Bronchial epithelial cell (primary cell): Measurements from ENCODE around the gene PIP5K1C. TPM values are rescaled to one million over a fixed set of nuclear protein-coding genes. Genes with fewer than 3 reads are reported as not detected.

Experiments used
- DNase-seq: peaks from one replicate; pipeline ENCODE4 v3.0.0-alpha.2; 2010; ENCODE audit warnings: low read depth
- FAIRE-seq: peaks from 2 replicates; lab custom pipeline; 2011; peaks lifted over from hg19 to GRCh38; lab: Jason Lieb, UNC
- H3K27me3 ChIP-seq: 2 replicates; pipeline ENCODE4 v1.5.1; 2011; ENCODE audit warnings: low read length; ENCODE audit not compliant: control insufficient read depth, insufficient read depth
- H3K36me3 ChIP-seq: 2 replicates; pipeline ENCODE4 v1.5.1; 2011; ENCODE audit warnings: low read length; ENCODE audit not compliant: control insufficient read depth, insufficient read depth
- H3K4me3 ChIP-seq: 2 replicates; pipeline ENCODE4 v1.5.1; 2011; ENCODE audit warnings: mild to moderate bottlenecking, low read depth, low read length, control low read depth
- CTCF ChIP-seq: IDR thresholded peaks from 2 replicates; pipeline ENCODE4 v1.5.1; 2011; ENCODE audit warnings: mild to moderate bottlenecking, moderate library complexity, low read length, control low read depth, inconsistent platforms; ENCODE audit not compliant: insufficient read depth, severe bottlenecking
- total RNA-seq: library from RNA; depleted of rRNA; stranded (reverse); fragments of >200 nt; gene quantifications from 2 replicates; pipeline ENCODE4 v1.2.1, GENCODE V29; 2014

PIP5K1C gene
- total RNA-seq, 1 donor from 2014 or later = 6.3 TPM

GRCh38 chr19:3659746-3660112 is 40.5 kb downstream of the PIP5K1C start:
- Histone ChIP-seq H3K36me3 (peaks cover 15% of the 10 kb centered on the region), H3K27me3 (no peaks in the 10 kb centered on the region)
- no peak for TF ChIP-seq CTCF

GRCh38 chr19:3658870-3659745 is 41.2 kb downstream of the PIP5K1C start:
- FAIRE-seq = no peak
- peaks cover 13% of the 10 kb centered on the region for H3K36me3 ChIP-seq
- no peak for TF ChIP-seq CTCF

More at GRCh38 chr19:3659746-3660112, 40.5 kb downstream of the PIP5K1C start:
- FAIRE-seq (no peak), DNase-seq (no peak)
- H3K4me3 ChIP-seq = no peak overlapping the region

GRCh38 chr19:3658004-3658869 is 42.0 kb downstream of the PIP5K1C start:
- FAIRE-seq (peak; percentile 60), DNase-seq (no peak)
- Histone ChIP-seq H3K27me3 (no peaks in the 10 kb centered on the region), H3K4me3 (no peak overlapping the region), H3K36me3 (peaks cover 7% of the 10 kb centered on the region)
- no peak for TF ChIP-seq CTCF

More at GRCh38 chr19:3658870-3659745, 41.2 kb downstream of the PIP5K1C start:
- DNase-seq = no peak
- H3K27me3 ChIP-seq = no peaks in the 10 kb centered on the region
- no peak overlapping the region for H3K4me3 ChIP-seq

- no peak for TF ChIP-seq CTCF
- Histone ChIP-seq H3K36me3 (peaks cover 8% of the 10 kb centered on the region), H3K4me3 (no peak overlapping the region), H3K27me3 (no peaks in the 10 kb centered on the region)
- DNase-seq (no peak), FAIRE-seq (no peak)
These were observed 42.9 kb downstream of the PIP5K1C start for GRCh38 chr19:3657395-3657769.

GRCh38 chr19:3656747-3657394 is 43.4 kb downstream of the PIP5K1C start:
- no peak overlapping the region for H3K4me3 ChIP-seq
- DNase-seq (peak; percentile 12), FAIRE-seq (no peak)
- TF ChIP-seq CTCF = no peak
- no peaks in the 10 kb centered on the region for H3K27me3 ChIP-seq
- peaks cover 10% of the 10 kb centered on the region for H3K36me3 ChIP-seq
